A673 (cell line): ENCODE data around the gene NINJ1.

ENCODE experiments used
- CTCF ChIP-seq: fragments of 300-800, 200-600 bp; sonication (generic); conservative IDR thresholded peaks from 2 replicates; pipeline ENCODE4 v1.5.1; 2017; ENCODE audit warnings: low read depth, mild to moderate bottlenecking, antibody characterized with exemption, low read length, moderate library complexity, mixed read lengths
- EZH2 ChIP-seq: fragments of 200-600 bp; sonication (generic); IDR thresholded peaks from 2 replicates; pipeline ENCODE4 v1.6.1; 2017; ENCODE audit warnings: borderline replicate concordance, low read depth, mild to moderate bottlenecking, mixed read lengths, antibody characterized with exemption, low read length; ENCODE audit not compliant: poor library complexity, severe bottlenecking

- TF ChIP-seq EZH2 (no peak), CTCF (no peak)
Measured at GRCh38 chr9:93166699-93167098, 32.6 kb upstream of the NINJ1 start.
